22Rv1 (cell line): Measurements from ENCODE around the gene LRRC14B.

ENCODE experiments used
- CTCF ChIP-seq: fragments of 450-650 bp; IDR thresholded peaks from 2 replicates; pipeline ENCODE4 v1.5.1; 2017; ENCODE audit warnings: mild to moderate bottlenecking
- ZFX ChIP-seq: fragments of 450-650 bp; IDR thresholded peaks from 2 replicates; pipeline ENCODE4 v1.6.1; 2017; ENCODE audit warnings: antibody characterized with exemption, borderline replicate concordance

GRCh38 chr5:174876-175465 lies 16.3 kb upstream of the LRRC14B start:
- no peak for TF ChIP-seq CTCF
- no peak for TF ChIP-seq ZFX
